ENCODE data around the gene SKA1.

Gene SKA1

DNA sequence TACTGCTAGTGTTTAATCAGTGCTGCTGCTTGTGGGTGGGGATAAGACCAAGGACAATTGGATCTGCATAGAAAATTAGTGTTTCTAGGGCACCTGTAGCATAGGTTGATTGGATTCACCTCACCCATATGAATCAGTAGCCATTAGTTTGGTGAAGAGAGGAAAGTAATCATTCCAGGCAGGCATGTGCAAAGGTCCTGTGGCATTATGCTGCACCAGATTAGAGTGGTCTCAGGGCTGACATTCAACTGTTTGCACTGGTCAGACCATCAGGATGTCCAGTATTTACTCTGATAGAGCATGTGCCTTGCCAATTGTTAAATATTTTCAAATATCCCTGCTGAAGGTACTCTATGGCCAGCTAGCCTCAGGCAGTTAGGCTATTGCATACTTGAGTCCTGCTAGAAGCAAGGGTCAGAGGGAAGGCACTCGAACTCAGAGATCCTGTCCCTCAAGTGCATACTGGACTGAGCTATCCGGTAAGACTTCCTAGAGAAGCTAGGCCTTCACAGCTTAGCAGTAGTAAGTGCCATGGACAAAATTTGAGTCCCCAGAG lies 64.7 kb downstream of the SKA1 start:
- H3K27ac ChIP-seq = no peak overlapping the region
- TF ChIP-seq ZFX (IDR thresholded peaks at IDR 0.05) = no peak
- TF ChIP-seq, protein P1, sequence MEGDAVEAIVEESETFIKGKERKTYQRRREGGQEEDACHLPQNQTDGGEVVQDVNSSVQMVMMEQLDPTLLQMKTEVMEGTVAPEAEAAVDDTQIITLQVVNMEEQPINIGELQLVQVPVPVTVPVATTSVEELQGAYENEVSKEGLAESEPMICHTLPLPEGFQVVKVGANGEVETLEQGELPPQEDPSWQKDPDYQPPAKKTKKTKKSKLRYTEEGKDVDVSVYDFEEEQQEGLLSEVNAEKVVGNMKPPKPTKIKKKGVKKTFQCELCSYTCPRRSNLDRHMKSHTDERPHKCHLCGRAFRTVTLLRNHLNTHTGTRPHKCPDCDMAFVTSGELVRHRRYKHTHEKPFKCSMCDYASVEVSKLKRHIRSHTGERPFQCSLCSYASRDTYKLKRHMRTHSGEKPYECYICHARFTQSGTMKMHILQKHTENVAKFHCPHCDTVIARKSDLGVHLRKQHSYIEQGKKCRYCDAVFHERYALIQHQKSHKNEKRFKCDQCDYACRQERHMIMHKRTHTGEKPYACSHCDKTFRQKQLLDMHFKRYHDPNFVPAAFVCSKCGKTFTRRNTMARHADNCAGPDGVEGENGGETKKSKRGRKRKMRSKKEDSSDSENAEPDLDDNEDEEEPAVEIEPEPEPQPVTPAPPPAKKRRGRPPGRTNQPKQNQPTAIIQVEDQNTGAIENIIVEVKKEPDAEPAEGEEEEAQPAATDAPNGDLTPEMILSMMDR (conservative IDR thresholded peaks at IDR 0.05) = no peak

DNA sequence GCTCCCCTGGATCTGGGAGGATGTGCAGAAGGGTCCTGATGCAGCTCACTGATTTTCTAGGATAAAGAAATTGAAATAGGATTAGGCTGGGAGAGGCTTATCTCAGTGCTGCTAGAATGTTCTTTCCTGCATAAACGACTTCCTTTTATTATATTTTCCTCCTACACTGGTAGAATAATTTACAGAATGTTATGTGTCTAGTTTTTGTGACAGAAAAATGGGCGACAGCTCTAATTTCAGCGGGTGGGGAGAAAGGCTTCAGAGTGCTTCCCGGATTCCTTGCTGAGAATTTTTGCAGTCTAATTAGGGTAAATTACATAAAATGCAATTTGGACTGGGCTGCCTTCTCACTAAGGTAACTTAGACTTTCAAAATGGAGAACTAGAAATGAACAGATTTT lies 66.2 kb downstream of the SKA1 start:
- no peak overlapping the region for H3K27ac ChIP-seq
- no peak for TF ChIP-seq ZFX (IDR thresholded peaks at IDR 0.05)

DNA sequence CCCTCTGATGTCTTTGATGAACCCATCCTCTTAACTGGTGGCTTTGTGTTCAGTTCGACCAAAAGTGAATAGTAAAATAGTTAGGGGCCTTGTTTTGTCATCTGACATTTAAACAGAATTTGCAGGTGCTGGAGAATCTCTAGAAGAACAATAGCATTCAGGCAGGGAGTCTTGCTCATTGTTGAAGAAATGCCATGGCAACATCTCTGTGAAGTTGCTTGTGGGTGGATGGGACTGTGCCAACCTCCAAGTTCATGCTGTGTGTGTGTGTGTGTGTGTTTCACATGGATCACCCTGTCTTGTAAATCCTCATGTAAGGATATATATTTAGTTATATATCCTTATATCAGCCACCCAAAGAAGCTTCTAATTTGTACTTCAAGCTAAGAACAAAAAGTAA lies 66.7 kb downstream of the SKA1 start:
- no peak overlapping the region for H3K27ac ChIP-seq
- TF ChIP-seq, protein P1 (conservative IDR thresholded peaks at IDR 0.05) = no peak
- no peak for TF ChIP-seq ZFX (IDR thresholded peaks at IDR 0.05)
